ENCODE results near the gene TMEM31.
A peak's percentile ranks its signal among the peaks of the same experiment; 100 is the strongest.

GRCh38 chrX:103688946-103689345 lies 21.8 kb upstream of the TMEM31 start:
- TF ChIP-seq POLR2A (IDR thresholded peaks at IDR 0.05; ENCODE audit: low read depth) = no peak
- peak; percentile 55 to 71 (median 67) for TF ChIP-seq CTCF (IDR thresholded peaks at IDR 0.05)
- no peak for TF ChIP-seq POLR2AphosphoS5 (IDR thresholded peaks at IDR 0.05)
- no peak for TF ChIP-seq EP300 (IDR thresholded peaks at IDR 0.05)

Data from esophagus muscularis mucosa (tissue), 4 donors.